Astrocyte of the spinal cord (primary cell): ENCODE results near the gene PRM1.
"Not testable (repeated sequence)": the region's sequence is repeated elsewhere in the genome, so short reads cannot be mapped to it uniquely, and the experiment has no call there.

Experiments used
- DNase-seq: peaks from one replicate; pipeline ENCODE4 v3.0.0; 2011; ENCODE audit warnings: low read depth, low spot score
- H3K4me3 ChIP-seq: 2 replicates; pipeline ENCODE4 v1.5.1; 2011; ENCODE audit warnings: low read depth, mild to moderate bottlenecking, low read length, moderate library complexity
- CTCF ChIP-seq: IDR thresholded peaks from 2 replicates; pipeline ENCODE4 v1.5.1; 2012; ENCODE audit warnings: low read depth, mild to moderate bottlenecking, low read length, inconsistent platforms
- in situ Hi-C: cut with HindIII; loops from 2 replicates; pipeline ENCODE4 v1.10.0; 2017; ENCODE audit warnings: low sequenced_read_pairs

The PRM1 gene

DNA sequence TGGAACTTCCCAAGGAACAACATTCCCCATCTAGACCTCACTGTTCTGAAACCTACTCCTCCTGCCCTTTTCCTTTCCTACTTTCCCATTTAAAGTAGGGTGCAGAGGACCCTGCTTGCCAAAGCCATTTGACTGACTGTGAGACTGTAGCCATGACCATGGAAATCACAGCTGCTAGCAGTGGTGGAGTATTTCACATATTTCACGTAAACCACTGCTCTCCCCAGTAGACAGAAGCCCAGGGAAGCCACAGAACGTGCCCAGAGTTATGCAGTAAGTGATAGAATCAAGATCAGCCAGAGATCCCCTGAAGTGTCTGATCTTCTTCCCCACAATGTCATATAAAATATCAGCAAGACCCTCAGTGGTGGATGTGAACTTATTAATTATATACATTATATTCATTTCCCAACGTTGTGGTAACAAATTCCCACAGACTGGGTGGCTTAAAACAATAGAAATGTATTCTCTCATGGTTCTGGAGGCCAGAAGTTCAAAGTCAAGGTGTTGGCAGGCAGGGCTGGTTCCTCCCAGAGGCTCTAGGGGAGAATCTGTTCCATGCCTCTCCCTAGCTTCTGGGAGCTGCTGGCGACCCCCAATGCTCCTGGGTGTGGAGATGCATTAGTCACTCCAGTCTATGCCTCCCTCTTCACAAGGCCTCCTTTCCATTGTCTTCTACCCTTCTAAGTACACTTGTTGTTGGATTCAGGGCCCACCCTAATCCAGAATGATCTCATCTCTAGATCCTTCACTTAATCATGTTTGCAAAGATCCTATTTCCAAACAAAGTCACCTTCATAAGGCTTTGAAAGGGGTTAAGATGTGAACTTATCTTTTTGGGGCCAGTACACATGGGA lies 20.7 kb upstream of the PRM1 start:
- in situ Hi-C loops = no loop called here
- DNase-seq = peak; percentile 28
- no peak overlapping the region for H3K4me3 ChIP-seq
- TF ChIP-seq CTCF = no peak

GRCh38 chr16:11300560-11300892 lies 19.4 kb upstream of the PRM1 start:
- in situ Hi-C loops = no loop called here
- DNase-seq = no peak
- no peak for TF ChIP-seq CTCF
- H3K4me3 ChIP-seq = no peak overlapping the region

- no peak for TF ChIP-seq CTCF
- in situ Hi-C loops = no loop called here
- no peak overlapping the region for H3K4me3 ChIP-seq
- DNase-seq = no peak
These were observed 18.9 kb upstream of the PRM1 start for GRCh38 chr16:11299865-11300559.

GRCh38 chr16:11298950-11299547 lies 17.9 kb upstream of the PRM1 start:
- H3K4me3 ChIP-seq, in situ Hi-C loops, DNase-seq: not testable (repeated sequence)

DNA sequence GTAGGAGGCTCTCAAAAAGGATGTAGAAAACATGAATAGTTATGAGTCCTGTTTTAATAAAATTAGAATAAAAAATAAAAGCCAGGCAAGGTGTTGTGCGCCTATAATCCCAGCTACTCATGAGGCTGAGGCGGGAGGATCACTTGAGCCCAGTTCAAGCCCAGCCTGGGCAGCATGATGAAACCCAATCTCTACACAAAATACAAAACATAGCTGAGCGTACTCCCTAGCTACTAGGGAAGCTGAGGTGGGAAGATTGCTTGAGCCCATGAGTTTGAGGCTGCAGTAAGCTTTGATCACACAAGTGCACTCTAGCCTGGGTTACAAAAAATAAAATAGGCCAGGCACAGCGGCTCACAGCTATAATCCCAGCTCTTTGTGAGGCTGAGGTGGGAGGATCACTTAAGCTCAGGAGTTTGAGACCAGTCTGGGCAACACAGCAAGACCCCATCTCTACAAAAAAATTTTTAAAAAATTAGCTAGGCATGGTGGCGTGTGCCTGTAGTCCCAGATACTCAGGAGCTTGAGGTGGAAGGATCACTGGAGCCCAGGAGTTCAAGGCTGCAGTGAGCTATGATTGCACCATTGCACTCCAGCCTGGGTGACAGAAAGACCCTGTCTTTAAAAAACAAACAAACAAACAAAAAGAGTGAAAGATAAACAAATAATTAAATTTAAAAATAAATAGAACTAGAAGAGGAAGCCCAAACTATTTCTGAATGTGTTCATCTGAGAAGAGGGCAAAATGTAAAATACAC lies 17.2 kb upstream of the PRM1 start:
- TF ChIP-seq CTCF = no peak
- no peak for DNase-seq
- H3K4me3 ChIP-seq = no peak overlapping the region
- in situ Hi-C loops = no loop called here

DNA sequence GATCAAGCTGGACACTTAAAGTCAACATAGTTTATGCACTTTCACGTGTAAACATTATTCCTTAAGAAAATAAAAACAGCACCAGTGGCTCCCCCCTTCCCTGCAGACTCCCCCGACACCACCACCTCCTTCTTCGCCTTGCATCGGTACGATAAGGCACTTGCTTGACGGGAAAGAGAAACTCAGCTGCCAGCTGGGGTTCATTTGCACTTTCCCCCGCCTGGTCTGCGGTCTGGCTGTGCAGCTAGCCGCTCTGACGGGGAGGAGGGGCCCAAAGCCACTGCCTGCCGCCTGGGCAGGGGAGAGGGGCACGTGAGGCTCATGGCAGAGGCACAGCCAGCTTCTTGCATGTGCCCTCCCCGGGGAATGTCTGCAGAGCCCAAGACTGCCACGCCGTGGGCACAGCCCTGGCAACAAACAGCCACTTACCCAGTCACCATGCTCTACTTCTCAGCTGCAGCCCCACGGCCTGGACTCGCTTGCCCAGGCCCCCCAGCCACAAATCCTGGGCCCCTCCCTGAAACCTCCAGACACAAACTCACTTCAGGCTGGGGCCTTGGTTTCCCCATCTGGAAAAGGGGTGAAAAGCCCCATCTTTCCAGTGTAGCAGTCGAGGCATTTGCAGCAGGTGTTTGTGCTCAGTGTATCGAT lies 16.5 kb upstream of the PRM1 start:
- peak; percentile 73 for DNase-seq
- in situ Hi-C loops = no loop called here
- no peak overlapping the region for H3K4me3 ChIP-seq
- TF ChIP-seq CTCF = no peak
